DND-41 (cell line): Measurements from ENCODE around the gene SNRPA1.

Experiments
- CTCF ChIP-seq: IDR thresholded peaks from 2 replicates; pipeline ENCODE4 v1.5.1; 2012; ENCODE audit warnings: borderline replicate concordance, low read length, moderate library complexity, mild to moderate bottlenecking; ENCODE audit not compliant: poor library complexity, severe bottlenecking; ENCODE audit errors: extremely low read depth
- EZH2 ChIP-seq: IDR thresholded peaks from 3 replicates; pipeline ENCODE4 v1.6.1; 2012; ENCODE audit warnings: borderline replicate concordance, low read depth, mild to moderate bottlenecking, moderate library complexity, low read length, inconsistent platforms; ENCODE audit not compliant: severe bottlenecking

DNA sequence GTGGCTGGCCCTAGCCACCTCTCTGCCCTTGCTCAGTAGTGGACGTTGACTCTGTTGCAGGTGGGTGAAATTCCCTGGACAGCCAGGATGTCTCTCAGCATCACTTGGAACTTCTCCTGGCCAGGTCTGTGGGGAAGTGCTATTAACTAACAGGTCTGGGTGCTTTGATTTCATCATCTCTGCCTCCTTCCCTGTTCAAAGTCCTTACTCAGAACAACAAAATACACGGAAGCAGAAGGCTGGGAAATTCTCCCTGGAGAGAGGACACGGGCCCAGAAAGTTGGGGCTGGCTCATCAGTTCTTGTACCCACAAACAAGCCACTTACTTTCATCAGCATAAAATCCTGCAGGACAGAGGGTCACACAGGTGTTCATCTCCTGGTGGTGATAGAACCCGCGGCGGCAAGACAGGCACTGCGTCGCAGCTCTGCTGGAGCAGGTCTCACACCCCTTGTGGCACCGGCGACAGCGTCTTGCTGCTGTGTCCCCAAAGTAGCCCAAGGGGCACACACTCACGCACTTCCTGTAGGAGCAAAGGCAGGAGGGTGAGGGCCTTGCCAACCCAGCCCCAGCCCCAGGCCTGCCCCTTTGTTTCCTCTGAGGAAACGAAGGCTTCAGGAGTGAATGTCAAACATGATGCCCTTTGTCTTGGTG lies 29.6 kb upstream of the SNRPA1 start:
- TF ChIP-seq EZH2 (no peak), CTCF (no peak)
